ENCODE measurements around the gene MAOA.

DNA sequence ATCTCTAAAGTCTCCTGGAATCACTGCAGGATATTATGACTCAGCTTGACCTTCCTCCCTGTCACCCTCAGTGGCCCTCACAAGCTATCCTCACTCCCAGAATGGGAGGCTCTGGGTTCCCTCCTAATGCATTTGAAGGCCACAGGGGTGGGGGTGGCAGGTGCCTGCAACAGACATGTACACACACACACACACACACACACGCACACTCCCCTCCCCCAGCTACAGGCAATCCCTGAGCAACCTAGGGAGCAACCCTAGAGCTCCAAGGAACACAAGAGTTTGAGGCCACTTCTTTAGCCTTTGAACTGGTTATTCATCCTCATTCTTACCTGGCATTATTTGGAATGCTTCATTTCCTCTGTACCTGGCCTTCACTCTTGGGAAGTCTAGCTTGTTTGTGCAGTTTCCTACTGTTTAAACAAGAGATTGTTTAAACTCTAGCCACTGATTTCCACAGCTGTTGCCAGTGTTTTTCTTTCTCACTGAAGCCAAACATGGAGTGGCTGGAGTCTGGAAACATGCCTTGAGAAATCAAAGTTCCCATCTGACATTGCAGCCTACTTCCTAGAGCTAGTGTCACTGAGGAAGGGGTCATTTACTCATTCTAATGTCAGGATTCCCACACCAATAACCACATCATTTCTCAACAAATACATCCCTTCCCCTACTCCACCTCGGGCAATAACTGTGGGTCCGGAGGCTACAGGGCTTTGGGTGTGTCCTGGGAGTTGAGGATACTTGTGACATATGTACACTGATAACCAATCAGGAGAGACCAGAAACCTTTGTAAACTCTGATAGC, 37.7 kb downstream of the MAOA start:
- TF ChIP-seq, protein P1, sequence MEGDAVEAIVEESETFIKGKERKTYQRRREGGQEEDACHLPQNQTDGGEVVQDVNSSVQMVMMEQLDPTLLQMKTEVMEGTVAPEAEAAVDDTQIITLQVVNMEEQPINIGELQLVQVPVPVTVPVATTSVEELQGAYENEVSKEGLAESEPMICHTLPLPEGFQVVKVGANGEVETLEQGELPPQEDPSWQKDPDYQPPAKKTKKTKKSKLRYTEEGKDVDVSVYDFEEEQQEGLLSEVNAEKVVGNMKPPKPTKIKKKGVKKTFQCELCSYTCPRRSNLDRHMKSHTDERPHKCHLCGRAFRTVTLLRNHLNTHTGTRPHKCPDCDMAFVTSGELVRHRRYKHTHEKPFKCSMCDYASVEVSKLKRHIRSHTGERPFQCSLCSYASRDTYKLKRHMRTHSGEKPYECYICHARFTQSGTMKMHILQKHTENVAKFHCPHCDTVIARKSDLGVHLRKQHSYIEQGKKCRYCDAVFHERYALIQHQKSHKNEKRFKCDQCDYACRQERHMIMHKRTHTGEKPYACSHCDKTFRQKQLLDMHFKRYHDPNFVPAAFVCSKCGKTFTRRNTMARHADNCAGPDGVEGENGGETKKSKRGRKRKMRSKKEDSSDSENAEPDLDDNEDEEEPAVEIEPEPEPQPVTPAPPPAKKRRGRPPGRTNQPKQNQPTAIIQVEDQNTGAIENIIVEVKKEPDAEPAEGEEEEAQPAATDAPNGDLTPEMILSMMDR (IDR thresholded peaks at IDR 0.05), result no peak
- TF ChIP-seq POLR2A (IDR thresholded peaks at IDR 0.05), result no peak
